Activated naive CD4-positive, alpha-beta T cell treated with anti-CD3 and anti-CD28 coated beads for 36 hours (primary cell): Measurements from ENCODE around the gene SSH2. TPM values are rescaled to one million over a fixed set of nuclear protein-coding genes. Genes with fewer than 3 reads are reported as not detected.
"Not testable (repeated sequence)": the region's sequence is repeated elsewhere in the genome, so short reads cannot be mapped to it uniquely, and the experiment has no call there.

ENCODE experiments used
- CTCF ChIA-PET: fragments of 350-600 bp; sonication (Branson Sonifier 250); formaldehyde crosslinking; loops from one replicate; lab custom pipeline; 2021; ENCODE audit warnings: antibody characterized with exemption; lab: Charles Lee
- DNase-seq: peaks from one replicate; pipeline ENCODE4 v3.0.0-alpha.2; 2020
- H3K27ac Mint-ChIP-seq: one replicate; pipeline ENCODE4 v1.8.0; 2021; ENCODE audit warnings: mild to moderate bottlenecking, mixed read lengths
- H3K27me3 Mint-ChIP-seq: one replicate; pipeline ENCODE4 v1.8.0; 2021; ENCODE audit warnings: low read depth, mixed read lengths
- H3K36me3 Mint-ChIP-seq: one replicate; pipeline ENCODE4 v1.8.0; 2021; ENCODE audit warnings: low read depth, mixed read lengths
- H3K4me1 Mint-ChIP-seq: one replicate; pipeline ENCODE4 v1.8.0; 2021; ENCODE audit warnings: low read depth, mixed read lengths
- H3K4me3 Mint-ChIP-seq: one replicate; pipeline ENCODE4 v1.8.0; 2021; ENCODE audit warnings: mild to moderate bottlenecking, moderate library complexity, mixed read lengths
- H3K9me3 Mint-ChIP-seq: one replicate; pipeline ENCODE4 v1.8.0; 2021; ENCODE audit warnings: mixed read lengths
- intact Hi-C: fragments of 100-400 bp; cut with micrococcal nuclease; formaldehyde crosslinking; loops from one replicate; pipeline ENCODE4 v1.15.1; 2023
- total RNA-seq, 2 experiments: library from RNA; stranded (reverse); gene quantifications; one replicate each; pipeline ENCODE4 v1.2.3, GENCODE V29; 2021

Gene SSH2
- total RNA-seq, 2 experiments from 2014 or later: 32.4 to 35.3 TPM

DNA sequence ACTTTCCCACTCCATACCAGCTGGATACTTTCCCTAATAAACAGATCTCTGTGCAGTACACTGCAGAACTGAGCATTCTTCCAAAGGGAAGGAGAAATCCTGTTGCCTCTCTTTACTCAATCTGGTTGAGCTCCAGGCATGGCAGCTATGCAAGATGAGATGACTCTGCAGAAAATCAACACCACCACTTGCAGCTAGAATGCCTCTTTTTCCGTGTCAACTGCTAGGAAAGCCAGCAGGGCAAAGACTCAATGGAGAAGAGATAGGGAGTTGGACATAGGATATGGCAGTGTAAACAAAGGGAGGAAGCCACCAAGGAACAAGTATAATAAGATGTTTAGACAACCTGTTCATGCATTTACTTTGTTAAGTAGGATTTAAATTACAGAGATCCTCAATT lies 266.9 kb downstream of the SSH2 start:
- peaks cover 30% of the 10 kb centered on the region for H3K36me3 Mint-ChIP-seq
- CTCF ChIA-PET: interaction anchor here (0.7 to 1.4 kb wide), 7 partner anchors 9 to 116 kb away, joined by 3 to 6 read pairs (median 4); no protein-coding TSS in a partner anchor
- intact Hi-C loops: no loop called here
- no peaks in the 10 kb centered on the region for H3K27me3 Mint-ChIP-seq
- H3K4me3 Mint-ChIP-seq: no peak overlapping the region
- no peak for DNase-seq
- peaks cover 61% of the 10 kb centered on the region for H3K4me1 Mint-ChIP-seq
- no peaks in the 10 kb centered on the region for H3K9me3 Mint-ChIP-seq
- no peak overlapping the region for H3K27ac Mint-ChIP-seq

- Mint-ChIP-seq H3K27ac (no peak overlapping the region), H3K9me3 (no peaks in the 10 kb centered on the region), H3K36me3 (peaks cover 22% of the 10 kb centered on the region), H3K27me3 (no peaks in the 10 kb centered on the region), H3K4me1 (peaks cover 46% of the 10 kb centered on the region), H3K4me3 (no peak overlapping the region)
- no peak for DNase-seq
- intact Hi-C loops: no loop called here
- CTCF ChIA-PET: interaction anchor here (1.3 kb wide), 1 partner anchor 21 kb away, joined by 3 read pairs; no protein-coding TSS in a partner anchor
These were observed 268.8 kb downstream of the SSH2 start for GRCh38 chr17:29661213-29661612.

GRCh38 chr17:29659155-29659554 lies 270.9 kb downstream of the SSH2 start:
- DNase-seq: peak; percentile 38
- peaks cover 16% of the 10 kb centered on the region for H3K36me3 Mint-ChIP-seq
- H3K4me1 Mint-ChIP-seq: peaks cover 31% of the 10 kb centered on the region
- H3K27me3 Mint-ChIP-seq: no peaks in the 10 kb centered on the region
- peak overlapping the region; percentile 69 for H3K27ac Mint-ChIP-seq
- H3K4me3 Mint-ChIP-seq: no peak overlapping the region
- no peaks in the 10 kb centered on the region for H3K9me3 Mint-ChIP-seq
- CTCF ChIA-PET: interaction anchor here (0.7 to 1.2 kb wide), 4 partner anchors 20 to 272 kb away, joined by 3 to 5 read pairs (median 3); no protein-coding TSS in a partner anchor
- intact Hi-C loops: no loop called here

DNA sequence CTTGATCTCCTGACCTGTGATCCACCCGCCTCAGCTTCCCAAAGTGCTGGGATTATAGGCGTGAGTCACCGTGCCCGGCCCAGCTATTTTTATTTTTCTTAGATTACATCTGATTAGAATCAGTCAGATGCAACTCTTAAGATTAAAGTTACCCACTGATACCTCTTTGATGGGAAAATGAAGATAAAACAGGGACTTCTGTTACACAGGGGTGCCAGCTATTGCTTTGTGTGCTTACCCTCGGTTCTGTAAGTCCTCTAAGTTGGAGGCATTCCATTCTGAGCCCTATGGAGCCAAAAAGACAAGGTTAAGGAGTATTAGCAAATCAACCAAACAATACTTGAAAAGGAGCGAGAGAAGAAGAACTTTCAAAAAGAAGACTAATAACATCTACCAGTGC lies 274.7 kb downstream of the SSH2 start:
- no peak overlapping the region for H3K27ac Mint-ChIP-seq
- DNase-seq: no peak
- no peak overlapping the region for H3K4me3 Mint-ChIP-seq
- no peaks in the 10 kb centered on the region for H3K9me3 Mint-ChIP-seq
- no peaks in the 10 kb centered on the region for H3K27me3 Mint-ChIP-seq
- H3K36me3 Mint-ChIP-seq: peaks cover 14% of the 10 kb centered on the region
- peaks cover 15% of the 10 kb centered on the region for H3K4me1 Mint-ChIP-seq
- CTCF ChIA-PET: interaction anchor here (1.2 to 3.4 kb wide), 4 partner anchors 13 to 124 kb away, joined by 3 to 11 read pairs (median 7); no protein-coding TSS in a partner anchor
- intact Hi-C loops: no loop called here

- no peak for DNase-seq
- CTCF ChIA-PET: interaction anchor here (0.6 to 3.4 kb wide), 7 partner anchors 8 to 125 kb away, joined by 3 to 11 read pairs (median 4); no protein-coding TSS in a partner anchor
- H3K4me3 Mint-ChIP-seq: no peak overlapping the region
- H3K27me3 Mint-ChIP-seq: no peaks in the 10 kb centered on the region
- H3K27ac Mint-ChIP-seq: no peak overlapping the region
- intact Hi-C loops: no loop called here
- peaks cover 4% of the 10 kb centered on the region for H3K4me1 Mint-ChIP-seq
- H3K9me3 Mint-ChIP-seq: no peaks in the 10 kb centered on the region
- H3K36me3 Mint-ChIP-seq: peaks cover 12% of the 10 kb centered on the region
These were observed 275.9 kb downstream of the SSH2 start for GRCh38 chr17:29653995-29654714.

DNA sequence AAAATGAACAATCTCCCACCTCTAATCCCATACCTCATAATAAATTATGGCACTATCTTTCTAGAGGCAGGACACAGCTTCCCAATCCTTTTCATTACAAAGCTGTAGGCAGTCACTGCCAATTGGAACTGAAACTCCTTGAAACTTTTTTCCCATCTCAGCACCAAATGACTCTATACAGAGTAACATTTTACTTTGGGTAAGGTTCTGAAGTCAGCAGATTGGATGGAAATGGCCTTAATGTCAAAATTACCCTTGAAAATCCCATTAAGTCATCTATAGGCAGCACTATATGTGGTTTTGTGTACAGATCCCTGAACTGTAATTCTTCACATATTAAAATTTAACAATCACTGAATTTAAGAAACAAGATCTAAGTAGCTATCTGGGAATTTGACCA lies 277.1 kb downstream of the SSH2 start:
- Mint-ChIP-seq H3K4me1 (peaks cover 2% of the 10 kb centered on the region), H3K36me3 (peaks cover 17% of the 10 kb centered on the region), H3K9me3 (no peaks in the 10 kb centered on the region), H3K27ac (no peak overlapping the region), H3K4me3 (no peak overlapping the region), H3K27me3 (no peaks in the 10 kb centered on the region)
- no peak for DNase-seq
- intact Hi-C loops: no loop called here
- CTCF ChIA-PET: interaction anchor here (0.6 to 1.7 kb wide), 5 partner anchors 12 to 541 kb away, joined by 3 to 7 read pairs (median 5); no protein-coding TSS in a partner anchor

DNA sequence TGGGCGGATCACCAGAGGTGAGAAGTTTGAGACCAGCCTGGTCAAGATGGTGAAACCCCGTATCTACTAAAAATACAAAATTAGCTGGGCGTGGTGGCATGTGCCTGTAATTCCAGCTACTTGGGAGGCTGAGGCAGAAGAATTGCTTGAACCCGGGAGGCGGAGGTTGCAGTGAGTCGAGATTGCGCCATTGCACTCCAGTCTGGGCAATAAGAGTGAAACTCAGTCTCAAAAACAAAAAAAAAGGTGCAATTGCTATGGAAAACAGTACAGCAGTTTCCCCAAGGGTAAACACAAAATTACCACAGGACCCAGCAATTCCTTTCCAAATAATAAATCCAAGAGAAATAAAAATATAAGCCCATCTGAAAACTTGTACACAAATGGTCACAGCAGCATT lies 278.1 kb downstream of the SSH2 start:
- H3K27me3 Mint-ChIP-seq, H3K4me1 Mint-ChIP-seq, H3K9me3 Mint-ChIP-seq, intact Hi-C loops, DNase-seq, H3K4me3 Mint-ChIP-seq, H3K27ac Mint-ChIP-seq: not testable (repeated sequence)
- peaks cover 17% of the 10 kb centered on the region for H3K36me3 Mint-ChIP-seq
- CTCF ChIA-PET: interaction anchor here (1.7 kb wide), 1 partner anchor 13 kb away, joined by 6 read pairs; no protein-coding TSS in a partner anchor

- peaks cover 10% of the 10 kb centered on the region for H3K4me1 Mint-ChIP-seq
- no peaks in the 10 kb centered on the region for H3K27me3 Mint-ChIP-seq
- CTCF ChIA-PET: no interaction called here
- no peak overlapping the region for H3K4me3 Mint-ChIP-seq
- no peak for DNase-seq
- H3K27ac Mint-ChIP-seq: peak overlapping the region; percentile 33
- H3K9me3 Mint-ChIP-seq: no peaks in the 10 kb centered on the region
- H3K36me3 Mint-ChIP-seq: peaks cover 13% of the 10 kb centered on the region
- intact Hi-C loops: no loop called here
These were observed 279.6 kb downstream of the SSH2 start for GRCh38 chr17:29650396-29650795.

DNA sequence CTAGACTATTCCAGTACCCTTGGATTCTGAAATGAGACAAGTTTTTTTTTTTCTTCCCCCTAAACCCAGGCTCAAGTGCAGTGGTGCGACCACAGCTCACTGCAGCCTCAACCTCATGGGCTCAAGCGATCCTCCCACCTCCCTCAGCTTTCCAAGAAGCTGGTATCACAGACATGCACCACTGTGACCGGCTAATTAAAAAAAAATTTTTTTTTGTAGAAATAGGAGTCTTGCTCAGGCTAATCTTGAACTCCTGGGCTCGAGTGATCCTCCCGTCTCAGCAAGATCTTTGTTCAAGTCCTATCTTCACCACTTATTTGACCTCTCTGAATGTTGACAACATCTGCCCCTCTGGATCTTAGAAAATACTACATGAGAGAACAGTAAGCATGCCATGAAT lies 280.7 kb downstream of the SSH2 start:
- Mint-ChIP-seq H3K36me3 (peaks cover 17% of the 10 kb centered on the region), H3K4me1 (peaks cover 17% of the 10 kb centered on the region), H3K27ac (no peak overlapping the region), H3K9me3 (no peaks in the 10 kb centered on the region), H3K27me3 (no peaks in the 10 kb centered on the region), H3K4me3 (no peak overlapping the region)
- DNase-seq: no peak
- intact Hi-C loops: no loop called here
- CTCF ChIA-PET: no interaction called here

GRCh38 chr17:29648005-29648404 lies 282.0 kb downstream of the SSH2 start:
- CTCF ChIA-PET: interaction anchor here (0.6 to 3.1 kb wide), 3 partner anchors 9 to 131 kb away, joined by 3 to 12 read pairs (median 3); no protein-coding TSS in a partner anchor
- Mint-ChIP-seq H3K27me3 (no peaks in the 10 kb centered on the region), H3K9me3 (no peaks in the 10 kb centered on the region), H3K4me3 (no peak overlapping the region), H3K27ac (peak overlapping the region; percentile 38), H3K4me1 (peaks cover 17% of the 10 kb centered on the region), H3K36me3 (peaks cover 15% of the 10 kb centered on the region)
- no peak for DNase-seq
- intact Hi-C loops: no loop called here

DNA sequence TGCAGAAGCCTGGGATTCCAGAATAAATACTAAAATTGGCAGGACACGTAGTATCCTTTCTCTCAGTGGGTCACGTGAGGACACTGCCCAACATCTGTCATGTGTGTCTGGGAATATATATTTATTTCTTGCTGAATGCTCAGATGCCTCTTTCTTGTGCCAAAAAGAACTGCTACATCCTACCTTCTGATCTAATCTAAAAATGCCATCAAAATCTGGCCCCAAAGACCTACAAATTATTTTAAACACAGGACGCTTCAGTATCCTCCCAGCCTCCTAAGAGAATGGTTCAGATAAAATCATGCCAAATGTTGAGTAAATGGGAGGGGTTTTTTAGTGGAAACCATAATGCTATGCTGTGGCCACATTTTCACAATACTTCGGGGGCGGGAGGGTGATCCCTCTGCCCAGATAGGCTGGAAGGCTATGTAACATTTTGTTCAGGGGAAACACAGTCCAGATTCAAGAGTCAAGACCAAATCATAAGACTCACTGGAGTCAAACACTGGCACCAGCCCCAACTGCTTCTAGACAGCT lies 284.4 kb downstream of the SSH2 start:
- H3K9me3 Mint-ChIP-seq: no peaks in the 10 kb centered on the region
- H3K4me1 Mint-ChIP-seq: peaks cover 25% of the 10 kb centered on the region
- no peaks in the 10 kb centered on the region for H3K27me3 Mint-ChIP-seq
- H3K4me3 Mint-ChIP-seq: no peak overlapping the region
- peak overlapping the region; percentile 48 for H3K27ac Mint-ChIP-seq
- CTCF ChIA-PET: interaction anchor here (0.6 to 3.1 kb wide), 3 partner anchors 17 to 449 kb away, joined by 3 to 12 read pairs (median 3); no protein-coding TSS in a partner anchor
- H3K36me3 Mint-ChIP-seq: peaks cover 12% of the 10 kb centered on the region
- intact Hi-C loops: no loop called here
- no peak for DNase-seq

- CTCF ChIA-PET: interaction anchor here (0.9 to 7.6 kb wide), 7 partner anchors 19 to 288 kb away, joined by 3 to 154 read pairs (median 3); no protein-coding TSS in a partner anchor
- Mint-ChIP-seq H3K9me3 (no peaks in the 10 kb centered on the region), H3K27me3 (no peaks in the 10 kb centered on the region), H3K27ac (no peak overlapping the region), H3K36me3 (peaks cover 13% of the 10 kb centered on the region), H3K4me3 (no peak overlapping the region), H3K4me1 (peaks cover 43% of the 10 kb centered on the region)
- DNase-seq: no peak
- intact Hi-C loops: no loop called here
These were observed 286.2 kb downstream of the SSH2 start for GRCh38 chr17:29643817-29644160.
